Large intestine (tissue), 12 donors: ENCODE results near the gene ITIH4. TPM values are rescaled to one million over a fixed set of nuclear protein-coding genes. Genes with fewer than 3 reads are reported as not detected.

ENCODE experiments used
- DNase-seq, 2 donors: peaks; one replicate each; pipeline versions ENCODE4 v3.0.0 to v3.0.0-alpha.2; 2013
- H3K27ac ChIP-seq: one replicate; pipeline ENCODE4 v1.5.1; 2013; ENCODE audit warnings: low read length
- H3K27me3 ChIP-seq: 2 replicates; pipeline ENCODE4 v1.6.1; 2013; ENCODE audit warnings: low read length; ENCODE audit not compliant: control insufficient read depth, insufficient read depth
- H3K36me3 ChIP-seq: 2 replicates; pipeline ENCODE4 v1.6.1; 2013; ENCODE audit warnings: low read length; ENCODE audit not compliant: control insufficient read depth, insufficient read depth
- H3K4me1 ChIP-seq: one replicate; pipeline ENCODE4 v1.6.1; 2013; ENCODE audit warnings: low read length; ENCODE audit not compliant: control insufficient read depth, insufficient read depth
- H3K4me3 ChIP-seq: one replicate; pipeline ENCODE4 v1.5.1; 2013; ENCODE audit warnings: low read length
- H3K9me3 ChIP-seq: one replicate; pipeline ENCODE4 v1.6.1; 2013; ENCODE audit warnings: mild to moderate bottlenecking, low read depth, low read length, moderate library complexity; ENCODE audit not compliant: control insufficient read depth
- WGBS: methylation state at CpG from one replicate; pipeline ENCODE4 v1.1.5; 2013; ENCODE audit warnings: low lambda C conversion rate; ENCODE audit not compliant: insufficient coverage; 5-methylcytosine and 5-hydroxymethylcytosine counted together
- long read RNA-seq, 11 donors: transcript quantifications; one replicate each; lab custom pipeline, GENCODE V29; 2026
- polyA plus RNA-seq: library from polyadenylated mRNA; unstranded; fragments of 120-200 nt; gene quantifications from one replicate; pipeline ENCODE4 v1.2.1, GENCODE V29; 2013

Gene ITIH4
- 4.3 TPM for polyA plus RNA-seq
- long read RNA-seq, donor 1, result 0 reads
- long read RNA-seq, donor 2, partial matches to known transcripts, result 0 of 1 reads
- long read RNA-seq, donor 2, other reads (novel, unspliced or antisense), result 0 of 1 reads
- long read RNA-seq, donor 3, result 0 reads
- long read RNA-seq, donor 4, result 0 reads
- long read RNA-seq, donor 5, result 0 reads
- long read RNA-seq, donor 6, result 0 reads
- long read RNA-seq, donor 7, result 0 reads
- long read RNA-seq, donor 8, result 0 reads
- long read RNA-seq, donor 9, result 0 reads
- long read RNA-seq, donor 10, result 0 reads
- long read RNA-seq, donor 11, result 0 reads

DNA sequence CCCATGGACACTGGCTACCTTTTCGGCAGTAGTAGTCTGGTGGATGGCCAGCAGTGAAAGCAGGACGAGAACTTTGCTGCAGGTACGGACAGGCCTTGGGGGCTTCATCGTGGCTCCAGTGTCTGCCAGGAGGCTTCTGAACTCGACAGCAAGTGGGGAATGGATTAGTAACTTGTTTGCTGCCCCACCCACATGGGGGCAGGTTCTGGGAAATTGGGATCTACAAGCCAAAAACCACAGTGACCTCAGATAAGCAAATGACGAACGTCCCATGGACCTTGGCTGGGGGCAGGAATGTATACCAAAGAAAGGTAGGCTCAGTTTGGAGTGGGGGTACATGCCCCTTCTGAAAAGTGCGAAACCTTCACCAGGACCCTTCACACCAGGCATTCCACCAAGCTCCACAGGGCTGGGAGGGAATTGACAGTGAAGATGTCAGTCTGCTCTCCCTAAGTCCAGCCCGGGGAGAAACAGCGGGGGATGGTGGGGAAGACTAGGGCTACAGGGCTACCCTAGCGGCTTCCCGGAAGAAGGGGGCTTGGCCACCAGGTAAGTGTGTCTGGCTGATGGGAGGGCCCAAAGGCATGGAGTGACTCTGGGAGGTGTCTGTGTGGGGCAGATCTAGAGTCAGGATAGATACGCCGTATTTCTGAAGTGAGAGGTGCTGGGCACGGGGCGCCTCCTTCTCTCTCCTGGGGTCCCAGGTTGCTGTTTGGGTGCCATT, at the start of gene ITIH4:
ITIH4 (minus strand) TSS at position 138 of the 724 bp plus-strand sequence; CDS start at position 108, 30 bp downstream.
- WGBS, result no CpG with 5 or more reads among the region's 16 CpGs
- Histone ChIP-seq H3K36me3 (no peaks in the 10 kb centered on the region), H3K4me1 (peaks cover 3% of the 10 kb centered on the region), H3K4me3 (no peak within 1 kb of the TSS), H3K9me3 (no peaks in the 10 kb centered on the region), H3K27me3 (no peaks in the 10 kb centered on the region), H3K27ac (no peak within 1 kb of the TSS)
- no peak for DNase-seq

DNA sequence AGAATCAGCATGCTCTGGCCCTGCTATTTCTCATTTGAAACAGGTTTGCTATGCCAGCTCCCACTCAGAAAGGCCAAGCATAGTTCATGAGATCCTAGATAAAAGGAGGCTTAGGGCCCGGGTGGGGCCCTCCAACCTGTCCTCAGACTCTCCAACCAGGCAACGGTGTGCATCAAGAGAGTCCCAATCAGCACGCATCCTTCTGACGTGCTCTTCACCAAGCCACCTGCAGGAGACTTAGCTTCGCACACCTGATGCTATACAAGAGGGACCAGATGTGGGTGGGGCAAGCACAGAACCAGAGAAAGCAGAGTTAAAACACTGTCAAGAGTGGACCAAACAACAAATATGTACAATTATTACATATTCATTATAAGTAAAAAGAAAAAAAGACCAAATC, 49.6 kb upstream of the ITIH4 start:
- Histone ChIP-seq H3K9me3 (no peaks in the 10 kb centered on the region), H3K4me3 (no peak overlapping the region), H3K27ac (no peak overlapping the region), H3K4me1 (no peaks in the 10 kb centered on the region), H3K36me3 (peaks cover 2% of the 10 kb centered on the region), H3K27me3 (no peaks in the 10 kb centered on the region)
- no peak for DNase-seq
- WGBS, result no CpG with 5 or more reads among the region's 5 CpGs

GRCh38 chr3:52879581-52879980, 49.1 kb upstream of the ITIH4 start:
- no peak overlapping the region for H3K4me3 ChIP-seq
- no peak for DNase-seq
- no CpG with 5 or more reads among the region's 4 CpGs for WGBS

GRCh38 chr3:52879090-52879489, 48.6 kb upstream of the ITIH4 start:
- Histone ChIP-seq H3K27me3 (no peaks in the 10 kb centered on the region), H3K4me3 (no peak overlapping the region), H3K4me1 (no peaks in the 10 kb centered on the region), H3K9me3 (no peaks in the 10 kb centered on the region), H3K36me3 (peaks cover 2% of the 10 kb centered on the region), H3K27ac (no peak overlapping the region)
- no peak for DNase-seq
- 80% methylated on average over 1 of the region's 4 CpGs for WGBS

More at GRCh38 chr3:52879581-52879980, 49.1 kb upstream of the ITIH4 start:
- peaks cover 2% of the 10 kb centered on the region for H3K36me3 ChIP-seq
- H3K4me1 ChIP-seq, result no peaks in the 10 kb centered on the region
- no peak overlapping the region for H3K27ac ChIP-seq
- no peaks in the 10 kb centered on the region for H3K27me3 ChIP-seq
- H3K9me3 ChIP-seq, result no peaks in the 10 kb centered on the region

- no peak overlapping the region for H3K4me3 ChIP-seq
- peaks cover 2% of the 10 kb centered on the region for H3K36me3 ChIP-seq
- H3K27me3 ChIP-seq, result no peaks in the 10 kb centered on the region
- H3K9me3 ChIP-seq, result no peaks in the 10 kb centered on the region
- H3K27ac ChIP-seq, result no peak overlapping the region
- no peaks in the 10 kb centered on the region for H3K4me1 ChIP-seq
- WGBS, result 100% methylated on average over 1 of the region's 3 CpGs
- no peak for DNase-seq
Observed at GRCh38 chr3:52877085-52877484, 46.6 kb upstream of the ITIH4 start.

- Histone ChIP-seq H3K27ac (no peak overlapping the region), H3K4me1 (no peaks in the 10 kb centered on the region), H3K4me3 (no peak overlapping the region), H3K27me3 (no peaks in the 10 kb centered on the region), H3K36me3 (peaks cover under 1% of the 10 kb centered on the region), H3K9me3 (no peaks in the 10 kb centered on the region)
- WGBS, result no CpG with 5 or more reads among the region's 9 CpGs
- no peak for DNase-seq
Observed at GRCh38 chr3:52874864-52875587, 44.6 kb upstream of the ITIH4 start.

- DNase-seq, result no peak
- 67% methylated on average over 1 of the region's 5 CpGs for WGBS
Observed at GRCh38 chr3:52874160-52874701, 43.8 kb upstream of the ITIH4 start.

DNA sequence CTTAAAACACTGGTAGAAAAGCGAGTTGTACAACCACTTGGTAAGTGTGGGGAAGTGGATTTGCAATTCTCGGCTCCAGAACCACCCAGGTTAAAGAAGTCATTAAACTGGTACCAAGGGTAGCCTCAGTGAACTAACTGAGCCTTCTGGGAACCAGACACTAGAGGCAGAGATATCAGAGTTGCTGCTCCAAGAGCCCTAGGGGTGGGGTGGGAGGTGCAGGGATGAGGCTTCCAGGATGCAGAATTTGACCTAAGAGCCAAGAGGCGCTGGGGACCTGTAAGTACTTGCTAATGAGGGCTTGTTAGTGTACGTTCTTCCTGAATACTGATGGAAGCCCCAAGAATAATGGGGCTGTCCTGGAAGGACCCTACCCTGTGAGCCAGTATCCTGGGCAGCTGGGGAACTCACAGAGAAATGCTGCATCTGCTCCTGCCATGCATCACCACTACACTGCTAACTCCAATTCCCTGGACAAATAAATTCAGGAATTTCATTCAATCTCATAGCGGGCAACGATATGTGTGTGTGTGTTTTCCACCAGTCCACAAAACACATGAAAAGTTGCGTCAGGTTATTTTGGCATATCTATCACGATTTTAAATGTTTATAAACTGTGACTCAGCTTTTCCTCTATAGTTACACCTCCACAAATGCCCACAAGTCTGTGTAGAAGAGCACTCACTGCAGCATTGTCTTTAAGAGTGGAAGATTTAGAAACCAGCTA, 43.1 kb upstream of the ITIH4 start:
- no peaks in the 10 kb centered on the region for H3K36me3 ChIP-seq
- no CpG with 5 or more reads among the region's 8 CpGs for WGBS

More at GRCh38 chr3:52874160-52874701, 43.8 kb upstream of the ITIH4 start:
- H3K4me3 ChIP-seq, result no peak overlapping the region
- H3K9me3 ChIP-seq, result no peaks in the 10 kb centered on the region
- H3K27ac ChIP-seq, result no peak overlapping the region
- no peaks in the 10 kb centered on the region for H3K36me3 ChIP-seq
- H3K4me1 ChIP-seq, result no peaks in the 10 kb centered on the region
- H3K27me3 ChIP-seq, result no peaks in the 10 kb centered on the region

GRCh38 chr3:52872245-52872644, 41.8 kb upstream of the ITIH4 start:
- Histone ChIP-seq H3K36me3 (no peaks in the 10 kb centered on the region), H3K9me3 (no peaks in the 10 kb centered on the region), H3K4me3 (no peak overlapping the region), H3K4me1 (no peaks in the 10 kb centered on the region), H3K27ac (no peak overlapping the region), H3K27me3 (no peaks in the 10 kb centered on the region)
- 100% methylated on average over 2 of the region's 3 CpGs for WGBS
- DNase-seq, result no peak

More for the DNA sequence above, 43.1 kb upstream of the ITIH4 start:
- Histone ChIP-seq H3K9me3 (no peaks in the 10 kb centered on the region), H3K4me3 (no peak overlapping the region), H3K27ac (no peak overlapping the region), H3K27me3 (no peaks in the 10 kb centered on the region), H3K4me1 (no peaks in the 10 kb centered on the region)
- no peak for DNase-seq

- Histone ChIP-seq H3K4me1 (no peaks in the 10 kb centered on the region), H3K27me3 (no peaks in the 10 kb centered on the region), H3K9me3 (no peaks in the 10 kb centered on the region), H3K36me3 (no peaks in the 10 kb centered on the region), H3K4me3 (no peak overlapping the region), H3K27ac (no peak overlapping the region)
- WGBS, result no CpG with 5 or more reads among the region's 9 CpGs
- DNase-seq, result no peak
Observed at GRCh38 chr3:52871761-52872160, 41.3 kb upstream of the ITIH4 start.
